AG04450 (cell line): ENCODE data around the gene OPCML. TPM values are rescaled to one million over a fixed set of nuclear protein-coding genes. Genes with fewer than 3 reads are reported as not detected.

Source experiments
- CTCF ChIA-PET: fragments of 300-600, 350-600 bp; formaldehyde crosslinking; extraction: SDS; loops from one replicate; lab custom pipeline; 2022; ENCODE audit warnings: antibody characterized with exemption, inconsistent platforms; lab: Charles Lee
- POLR2A ChIA-PET: fragments of 350-600 bp; formaldehyde crosslinking; extraction: SDS; loops from one replicate; lab custom pipeline; 2021; ENCODE audit warnings: antibody characterized with exemption, inconsistent platforms; lab: Yijun Ruan, JAX
- DNase-seq: peaks from one replicate; pipeline ENCODE4 v3.0.0-alpha.2; 2011; ENCODE audit warnings: low read depth, low spot score
- H3K27ac ChIP-seq: one replicate; pipeline ENCODE4 v1.5.1; 2012; ENCODE audit warnings: low read depth, low read length, control low read depth
- H3K27me3 ChIP-seq: one replicate; pipeline ENCODE4 v1.6.0; 2012; ENCODE audit warnings: low read length; ENCODE audit not compliant: control insufficient read depth, insufficient read depth
- H3K4me3 ChIP-seq: 2 replicates; pipeline ENCODE4 v1.5.1; 2011; ENCODE audit warnings: mild to moderate bottlenecking, low read depth, low read length, control low read depth
- H3K9me3 ChIP-seq: 2 replicates; pipeline ENCODE4 v1.5.1; 2012; ENCODE audit warnings: low read length; ENCODE audit not compliant: control insufficient read depth, insufficient read depth
- CTCF ChIP-seq: IDR thresholded peaks from 2 replicates; pipeline ENCODE4 v1.5.1; 2011; ENCODE audit warnings: low read depth, low read length, control low read depth, inconsistent platforms
- polyA plus RNA-seq: library from polyadenylated mRNA; depleted of rRNA; stranded (reverse); fragments of >200 nt; gene quantifications from 2 replicates; pipeline ENCODE4 v1.2.3, GENCODE V29; 2011

OPCML gene
- polyA plus RNA-seq, 1 experiment, result 1.1 TPM

- CTCF ChIA-PET, result no interaction called here
- no peaks in the 10 kb centered on the region; the same call in 1 of the 2 replicates for H3K9me3 ChIP-seq
Observed at GRCh38 chr11:132909021-132909606, 623.2 kb downstream of the OPCML start.

GRCh38 chr11:132908414-132908810 lies 623.9 kb downstream of the OPCML start:
- POLR2A ChIA-PET, result no interaction called here
- DNase-seq, result no peak
- no peak for TF ChIP-seq CTCF
- CTCF ChIA-PET, result interaction anchor here (0.7 kb wide), 1 partner anchor 1234 kb away, joined by 3 read pairs; no protein-coding TSS in a partner anchor
- Histone ChIP-seq H3K27ac (no peak overlapping the region), H3K4me3 (no peak overlapping the region), H3K9me3 (no peaks in the 10 kb centered on the region; the same call in 1 of the 2 replicates), H3K27me3 (no peaks in the 10 kb centered on the region)

More at GRCh38 chr11:132909021-132909606, 623.2 kb downstream of the OPCML start:
- no peaks in the 10 kb centered on the region for H3K27me3 ChIP-seq
- DNase-seq, result no peak
- H3K27ac ChIP-seq, result no peak overlapping the region
- POLR2A ChIA-PET, result no interaction called here
- TF ChIP-seq CTCF, result no peak
- H3K4me3 ChIP-seq, result no peak overlapping the region

- ChIA-PET CTCF (interaction anchor here (0.7 kb wide), 1 partner anchor 1234 kb away, joined by 3 read pairs; no protein-coding TSS in a partner anchor), POLR2A (no interaction called here)
- Histone ChIP-seq H3K9me3 (no peaks in the 10 kb centered on the region; the same call in 1 of the 2 replicates), H3K27ac (no peak overlapping the region), H3K27me3 (no peaks in the 10 kb centered on the region), H3K4me3 (no peak overlapping the region)
- TF ChIP-seq CTCF, result no peak
- DNase-seq, result no peak
Observed at GRCh38 chr11:132907651-132908413, 624.5 kb downstream of the OPCML start.

- ChIA-PET POLR2A (no interaction called here), CTCF (no interaction called here)
- Histone ChIP-seq H3K4me3 (no peak overlapping the region), H3K27ac (no peak overlapping the region), H3K27me3 (no peaks in the 10 kb centered on the region), H3K9me3 (no peaks in the 10 kb centered on the region; the same call in 1 of the 2 replicates)
- DNase-seq, result no peak
- no peak for TF ChIP-seq CTCF
Observed at GRCh38 chr11:132904607-132905006, 627.7 kb downstream of the OPCML start.

- POLR2A ChIA-PET, result no interaction called here
- CTCF ChIA-PET, result no interaction called here
- no peak for TF ChIP-seq CTCF
- Histone ChIP-seq H3K27me3 (no peaks in the 10 kb centered on the region), H3K4me3 (no peak overlapping the region), H3K9me3 (no peaks in the 10 kb centered on the region; the same call in 1 of the 2 replicates), H3K27ac (no peak overlapping the region)
- DNase-seq, result no peak
Observed at GRCh38 chr11:132904091-132904490, 628.2 kb downstream of the OPCML start.
